B cell (primary cell): ENCODE data around the gene TTLL11. TPM values are rescaled to one million over a fixed set of nuclear protein-coding genes. Genes with fewer than 3 reads are reported as not detected.

ENCODE experiments used
- ATAC-seq: fragments of 200-7000 bp; cut with Tn5 transposase; one replicate; pipeline ENCODE4 v1.10.0; 2021; ENCODE audit warnings: low read depth, mild to moderate bottlenecking, moderate number of reproducible peaks, moderate library complexity
- CTCF ChIA-PET: fragments of 350-600 bp; sonication (Branson Sonifier 250); formaldehyde crosslinking; loops from one replicate; lab custom pipeline; 2021; ENCODE audit warnings: antibody characterized with exemption, inconsistent platforms; lab: Charles Lee
- POLR2A ChIA-PET: fragments of 350-600 bp; sonication (Branson Sonifier 250); formaldehyde crosslinking; loops from one replicate; lab custom pipeline; 2021; ENCODE audit warnings: antibody characterized with exemption; lab: Charles Lee
- DNase-seq: peaks from one replicate; pipeline ENCODE4 v3.0.0; 2013
- H2AFZ ChIP-seq: 2 replicates; pipeline ENCODE4 v1.6.1; 2012; ENCODE audit warnings: mild to moderate bottlenecking, low read depth, low read length; ENCODE audit not compliant: insufficient read depth, poor library complexity, severe bottlenecking
- H3K27ac ChIP-seq, 2 donors: 1 replicate in 1 of 2; 2 replicates in 1 of 2; pipeline ENCODE4 v1.5.1; 2012 to 2013; ENCODE audit warnings: low read length in 2 of 2, mild to moderate bottlenecking in 2 of 2, moderate library complexity in 1 of 2
- H3K27me3 ChIP-seq, 4 experiments: fragments of 200-600 bp in 1 of 4; sonication (generic) in 1 of 4; replicated peaks in 1 of 4; 1 replicate in 2 of 4; 2 replicates in 2 of 4; pipeline versions ENCODE4 v1.6.1 to v1.7.0; 2013 to 2016; ENCODE audit warnings: low read length in 3 of 4, mild to moderate bottlenecking in 2 of 4, mixed read lengths in 1 of 4, moderate library complexity in 1 of 4; ENCODE audit not compliant: insufficient read depth in 4 of 4, control insufficient read depth in 3 of 4; ENCODE audit errors: control extremely low read depth in 1 of 4
- H3K36me3 ChIP-seq, 2 experiments: replicated peaks in 1 of 2; 1 replicate in 1 of 2; 2 replicates in 1 of 2; pipeline versions ENCODE4 v1.6.1 to v1.7.1; 2013; ENCODE audit warnings: low read length in 1 of 2; ENCODE audit not compliant: insufficient read depth in 2 of 2, control insufficient read depth in 1 of 2; ENCODE audit errors: control extremely low read depth in 1 of 2, extremely low read depth in 1 of 2
- H3K4me1 ChIP-seq, 2 donors: fragments of 200-600 bp in 1 of 2; sonication (generic) in 1 of 2; 1 replicate in 1 of 2; 2 replicates in 1 of 2; pipeline versions ENCODE4 v1.5.1 to v1.6.1; 2013 to 2017; ENCODE audit warnings: low read length in 2 of 2; ENCODE audit not compliant: control insufficient read depth in 2 of 2, insufficient read depth in 2 of 2
- H3K4me2 ChIP-seq: replicated peaks from 2 replicates; pipeline ENCODE3; 2012; ENCODE audit warnings: mild to moderate bottlenecking, low read depth, low read length; ENCODE audit not compliant: poor library complexity, severe bottlenecking
- H3K4me3 ChIP-seq, 5 experiments: fragments of 200-600 bp in 1 of 5; sonication (generic) in 1 of 5; 1 replicate in 3 of 5; 2 replicates in 2 of 5; pipeline versions ENCODE4 v1.5.1 to v1.7.0; 2011 to 2016; ENCODE audit warnings: low read length in 4 of 5, mild to moderate bottlenecking in 4 of 5, low read depth in 2 of 5, control low read depth in 1 of 5, moderate library complexity in 1 of 5; ENCODE audit not compliant: insufficient read depth in 1 of 5; ENCODE audit errors: control extremely low read depth in 1 of 5, extremely low read depth in 1 of 5
- H3K79me2 ChIP-seq: fragments of 200-600 bp; sonication (generic); one replicate; pipeline ENCODE4 v1.6.0; 2016; ENCODE audit warnings: low read length; ENCODE audit not compliant: control insufficient read depth, insufficient read depth
- H3K9ac ChIP-seq: fragments of 200-600 bp; sonication (generic); 2 replicates; pipeline ENCODE4 v1.6.1; 2017; ENCODE audit warnings: mild to moderate bottlenecking, low read length, moderate library complexity
- H3K9me3 ChIP-seq, 3 donors: one replicate each; pipeline versions ENCODE4 v1.6.1 to v1.7.1; 2013; ENCODE audit warnings: low read length in 2 of 3; ENCODE audit not compliant: control insufficient read depth in 2 of 3, insufficient read depth in 1 of 3; ENCODE audit errors: control extremely low read depth in 1 of 3
- H4K20me1 ChIP-seq: 2 replicates; pipeline ENCODE4 v1.6.0; 2012; ENCODE audit warnings: mild to moderate bottlenecking, low read length; ENCODE audit not compliant: insufficient read depth, control insufficient read depth, poor library complexity, severe bottlenecking
- H3K27ac Mint-ChIP-seq: one replicate; pipeline ENCODE4 v1.8.0; 2021; ENCODE audit warnings: mixed read lengths
- H3K27me3 Mint-ChIP-seq: one replicate; pipeline ENCODE4 v1.8.0; 2021; ENCODE audit warnings: mixed read lengths
- H3K4me1 Mint-ChIP-seq: one replicate; pipeline ENCODE4 v1.8.0; 2021; ENCODE audit warnings: mixed read lengths
- H3K4me3 Mint-ChIP-seq: one replicate; pipeline ENCODE4 v1.8.0; 2021; ENCODE audit warnings: mixed read lengths
- H3K9me3 Mint-ChIP-seq: one replicate; pipeline ENCODE4 v1.8.0; 2022; ENCODE audit warnings: mixed read lengths; ENCODE audit not compliant: insufficient read depth
- EZH2 ChIP-seq: IDR thresholded peaks from 2 replicates; pipeline ENCODE4 v1.6.1; 2012; ENCODE audit warnings: borderline replicate concordance, low read depth, mild to moderate bottlenecking, moderate library complexity, low read length; ENCODE audit not compliant: insufficient read depth, poor library complexity, severe bottlenecking
- WGBS: methylation state at CpG from one replicate; pipeline ENCODE4 v1.1.5; 2013; ENCODE audit warnings: missing lambda C conversion rate; ENCODE audit not compliant: insufficient coverage; 5-methylcytosine and 5-hydroxymethylcytosine counted together
- intact Hi-C: fragments of 100-400 bp; cut with micrococcal nuclease; formaldehyde crosslinking; loops from one replicate; pipeline ENCODE4 v1.10.0; 2022
- polyA plus RNA-seq: library from polyadenylated mRNA; depleted of rRNA; stranded (reverse); fragments of >200 nt; gene quantifications from 2 replicates; pipeline ENCODE4 v1.2.3, GENCODE V29; 2012
- total RNA-seq, 2 donors: library from RNA; stranded (reverse); fragments of 120-200 nt in 1 of 2; gene quantifications; 1 replicate in 1 of 2; 2 replicates in 1 of 2; pipeline versions ENCODE4 v1.2.3 to v1.2.4, GENCODE V29; 2013 to 2022
- TF ChIP-seq, protein P1 (sequence below): fragments of 200-600 bp; IDR thresholded peaks from one replicate; pipeline ENCODE4 v1.8.0; 2022; ENCODE audit warnings: antibody characterized with exemption, mild to moderate bottlenecking

The TTLL11 gene
- total and polyA plus RNA-seq, 2 donors (not counting 1 experiment from before 2014, with no cell fraction given) = 3.6 to 3.8 TPM

DNA sequence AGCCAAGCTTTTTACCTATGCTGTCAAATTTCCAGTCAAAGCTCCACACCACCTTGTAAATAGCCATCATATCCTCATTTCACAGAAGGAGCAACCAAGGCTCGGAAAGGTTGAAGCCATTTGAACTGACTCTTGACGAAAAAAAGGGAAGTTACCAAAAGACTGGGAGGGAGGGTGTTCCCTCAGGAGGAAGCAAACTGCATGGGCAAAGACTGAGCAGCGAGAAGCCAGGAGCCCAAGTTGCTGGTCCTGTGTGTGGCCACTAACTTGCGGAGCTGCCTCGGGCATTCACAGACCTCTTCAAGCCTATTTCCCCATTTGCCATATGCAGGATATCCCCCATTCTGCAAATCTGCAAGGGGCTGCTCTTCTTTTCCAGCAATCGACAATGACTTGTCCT is 37.4 kb downstream of the TTLL11 start:
- Histone ChIP-seq H3K36me3 (peaks cover 0 to 3% of the 10 kb centered on the region in 2 experiments), H3K9me3 (no peaks in the 10 kb centered on the region), H3K27me3 (peaks cover 0 to 5% (median 0%) of the 10 kb centered on the region in 4 experiments), H4K20me1 (no peaks in the 10 kb centered on the region), H3K79me2 (no peaks in the 10 kb centered on the region), H3K9ac (no peak overlapping the region), H3K4me2 (no peak overlapping the region), H3K27ac (no peak overlapping the region), H3K4me1 (no peaks in the 10 kb centered on the region), H3K4me3 (no peak overlapping the region), H2AFZ (no peak overlapping the region)
- H3K4me1 Mint-ChIP-seq = peaks cover 3% of the 10 kb centered on the region
- no peaks in the 10 kb centered on the region for H3K27me3 Mint-ChIP-seq
- TF ChIP-seq, protein P1, sequence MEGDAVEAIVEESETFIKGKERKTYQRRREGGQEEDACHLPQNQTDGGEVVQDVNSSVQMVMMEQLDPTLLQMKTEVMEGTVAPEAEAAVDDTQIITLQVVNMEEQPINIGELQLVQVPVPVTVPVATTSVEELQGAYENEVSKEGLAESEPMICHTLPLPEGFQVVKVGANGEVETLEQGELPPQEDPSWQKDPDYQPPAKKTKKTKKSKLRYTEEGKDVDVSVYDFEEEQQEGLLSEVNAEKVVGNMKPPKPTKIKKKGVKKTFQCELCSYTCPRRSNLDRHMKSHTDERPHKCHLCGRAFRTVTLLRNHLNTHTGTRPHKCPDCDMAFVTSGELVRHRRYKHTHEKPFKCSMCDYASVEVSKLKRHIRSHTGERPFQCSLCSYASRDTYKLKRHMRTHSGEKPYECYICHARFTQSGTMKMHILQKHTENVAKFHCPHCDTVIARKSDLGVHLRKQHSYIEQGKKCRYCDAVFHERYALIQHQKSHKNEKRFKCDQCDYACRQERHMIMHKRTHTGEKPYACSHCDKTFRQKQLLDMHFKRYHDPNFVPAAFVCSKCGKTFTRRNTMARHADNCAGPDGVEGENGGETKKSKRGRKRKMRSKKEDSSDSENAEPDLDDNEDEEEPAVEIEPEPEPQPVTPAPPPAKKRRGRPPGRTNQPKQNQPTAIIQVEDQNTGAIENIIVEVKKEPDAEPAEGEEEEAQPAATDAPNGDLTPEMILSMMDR = no peak
- no peak for TF ChIP-seq EZH2
- intact Hi-C loops = no loop called here
- DNase-seq = no peak
- ChIA-PET CTCF (no interaction called here), POLR2A (no interaction called here)
- WGBS = 13% methylated on average over 5 of the region's 6 CpGs
- no peak overlapping the region for H3K27ac Mint-ChIP-seq
- no peak for ATAC-seq
- no peak overlapping the region for H3K4me3 Mint-ChIP-seq
- H3K9me3 Mint-ChIP-seq = no peaks in the 10 kb centered on the region

DNA sequence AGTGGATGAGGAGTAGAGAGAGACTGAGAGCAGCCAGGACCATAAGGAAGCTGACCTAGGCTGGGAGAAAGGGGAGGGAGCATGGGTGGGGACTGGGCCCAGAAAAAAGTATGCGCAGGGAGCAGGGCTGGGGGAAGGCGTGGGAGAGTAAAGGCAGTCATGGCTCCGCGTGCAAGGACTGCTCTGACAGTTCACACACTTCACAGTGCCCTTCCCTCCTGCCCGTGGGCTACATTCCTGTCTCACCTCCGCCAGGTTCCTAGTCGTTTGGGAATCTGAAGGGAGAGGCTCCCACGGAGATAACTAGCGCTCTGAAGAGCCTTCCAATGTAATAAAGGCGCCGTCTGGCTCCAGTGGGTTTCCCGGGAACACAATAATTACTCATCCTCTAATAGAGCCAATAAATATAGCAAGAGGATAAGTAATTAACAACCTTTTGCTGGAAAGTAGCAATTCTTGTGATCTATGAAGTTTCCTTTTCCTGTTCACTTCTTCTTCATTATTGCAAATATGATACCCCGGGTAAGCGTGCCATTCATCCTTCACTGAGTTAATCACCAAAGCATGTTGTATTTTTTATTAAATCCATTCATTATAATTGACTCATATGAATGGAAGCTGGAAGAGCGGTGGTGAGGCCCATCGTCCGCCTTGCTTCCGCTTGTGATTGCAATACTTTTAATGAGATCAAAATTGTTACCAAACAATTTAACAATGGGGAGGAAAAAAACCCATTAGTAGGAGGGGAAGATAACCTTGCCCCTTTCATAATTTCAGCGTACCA is 39.3 kb downstream of the TTLL11 start:
- no peak overlapping the region for H3K4me3 ChIP-seq
- ChIA-PET POLR2A (no interaction called here), CTCF (no interaction called here)
- H3K9ac ChIP-seq = no peak overlapping the region
- H3K27ac ChIP-seq = no peak overlapping the region
- Mint-ChIP-seq H3K9me3 (no peaks in the 10 kb centered on the region), H3K27ac (no peak overlapping the region), H3K4me1 (peaks cover 3% of the 10 kb centered on the region), H3K27me3 (peaks cover 3% of the 10 kb centered on the region), H3K4me3 (no peak overlapping the region)
- H3K4me1 ChIP-seq = no peaks in the 10 kb centered on the region
- H3K79me2 ChIP-seq = no peaks in the 10 kb centered on the region
- ATAC-seq (no peak), DNase-seq (no peak)
- TF ChIP-seq, protein P1 = no peak
- no peak for TF ChIP-seq EZH2
- H4K20me1 ChIP-seq = peaks cover 5% of the 10 kb centered on the region
- H3K27me3 ChIP-seq = peaks cover 0 to 5% (median 3%) of the 10 kb centered on the region in 4 experiments
- H2AFZ ChIP-seq = no peak overlapping the region
- 100% methylated on average over 3 of the region's 19 CpGs for WGBS
- peaks cover 0 to 3% of the 10 kb centered on the region in 2 experiments for H3K36me3 ChIP-seq
- no peaks in the 10 kb centered on the region for H3K9me3 ChIP-seq
- intact Hi-C loops = no loop called here
- no peak overlapping the region for H3K4me2 ChIP-seq
